HG03060 (cell line): ENCODE measurements around the gene KCNQ1.

ENCODE experiments used
- ATAC-seq: cut with Tn5 transposase; IDR thresholded peaks from one replicate; pipeline ENCODE4 v1.9.1; 2021; ENCODE audit warnings: low read depth, moderate number of reproducible peaks; ENCODE audit not compliant: unreplicated experiment

The KCNQ1 gene

DNA sequence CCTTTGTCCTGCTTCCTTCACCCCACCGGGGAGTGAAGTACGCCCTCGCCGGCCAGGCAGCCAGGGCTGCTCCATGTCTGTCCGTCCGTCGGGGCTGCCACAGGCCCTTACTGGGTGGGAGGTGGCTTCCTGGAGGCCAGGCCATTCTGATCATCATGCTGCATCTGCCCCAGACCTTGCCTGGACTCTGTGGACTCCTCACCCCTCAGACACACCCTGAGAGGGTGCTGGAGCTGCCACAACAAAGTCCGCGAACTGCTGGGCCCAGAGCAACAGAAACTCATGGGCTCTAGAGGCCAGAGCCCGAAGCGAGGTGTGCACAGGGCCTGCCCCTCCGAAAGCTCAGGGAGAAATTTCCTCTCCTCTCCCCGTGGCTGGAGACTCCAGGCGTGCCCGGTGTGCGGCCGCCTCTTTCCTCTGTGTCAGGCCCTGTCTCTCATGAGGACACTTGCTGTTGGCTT, 130.8 kb downstream of the KCNQ1 start:
- no peak for ATAC-seq

DNA sequence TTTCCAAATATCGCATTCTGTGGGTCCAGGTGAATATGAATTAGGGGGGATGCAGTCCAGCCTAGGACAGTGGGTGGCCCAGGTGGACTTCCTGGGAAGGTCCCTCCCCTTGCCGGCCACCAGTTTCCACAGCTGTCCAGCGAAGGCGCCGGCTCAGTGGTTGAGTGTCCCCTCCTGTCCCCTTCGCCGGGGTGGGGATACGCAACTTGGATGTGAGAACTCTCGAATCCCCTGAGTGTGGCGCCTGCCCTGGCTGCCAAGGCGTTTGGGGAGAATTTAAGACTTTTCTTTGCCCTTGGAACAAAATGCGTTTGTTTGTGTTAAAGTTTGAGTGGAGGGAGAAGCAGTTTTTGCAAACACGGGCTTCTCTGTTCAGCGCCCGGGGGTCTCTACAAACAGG, 131.3 kb downstream of the KCNQ1 start:
- ATAC-seq = no peak

DNA sequence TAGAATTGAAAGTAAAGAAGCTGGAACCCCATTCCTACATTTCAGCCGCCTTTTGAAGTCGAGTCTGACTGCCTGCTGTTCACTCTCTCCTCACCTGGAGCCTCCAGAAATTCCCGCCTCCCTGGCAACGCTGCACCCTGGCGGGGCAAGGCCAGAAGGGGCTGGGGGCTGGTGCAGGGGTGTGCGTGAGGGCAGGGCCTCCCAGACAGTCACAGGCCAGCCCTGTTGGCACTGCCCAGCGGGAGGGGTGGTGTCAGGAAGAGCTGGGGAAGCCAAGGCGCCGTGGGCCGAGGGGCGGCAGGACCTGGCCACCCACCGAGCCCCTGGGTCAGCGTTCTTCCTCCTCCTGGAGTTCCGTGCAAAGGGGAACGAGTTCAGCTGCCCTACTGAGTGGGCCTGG, 131.7 kb downstream of the KCNQ1 start:
- no peak for ATAC-seq

DNA sequence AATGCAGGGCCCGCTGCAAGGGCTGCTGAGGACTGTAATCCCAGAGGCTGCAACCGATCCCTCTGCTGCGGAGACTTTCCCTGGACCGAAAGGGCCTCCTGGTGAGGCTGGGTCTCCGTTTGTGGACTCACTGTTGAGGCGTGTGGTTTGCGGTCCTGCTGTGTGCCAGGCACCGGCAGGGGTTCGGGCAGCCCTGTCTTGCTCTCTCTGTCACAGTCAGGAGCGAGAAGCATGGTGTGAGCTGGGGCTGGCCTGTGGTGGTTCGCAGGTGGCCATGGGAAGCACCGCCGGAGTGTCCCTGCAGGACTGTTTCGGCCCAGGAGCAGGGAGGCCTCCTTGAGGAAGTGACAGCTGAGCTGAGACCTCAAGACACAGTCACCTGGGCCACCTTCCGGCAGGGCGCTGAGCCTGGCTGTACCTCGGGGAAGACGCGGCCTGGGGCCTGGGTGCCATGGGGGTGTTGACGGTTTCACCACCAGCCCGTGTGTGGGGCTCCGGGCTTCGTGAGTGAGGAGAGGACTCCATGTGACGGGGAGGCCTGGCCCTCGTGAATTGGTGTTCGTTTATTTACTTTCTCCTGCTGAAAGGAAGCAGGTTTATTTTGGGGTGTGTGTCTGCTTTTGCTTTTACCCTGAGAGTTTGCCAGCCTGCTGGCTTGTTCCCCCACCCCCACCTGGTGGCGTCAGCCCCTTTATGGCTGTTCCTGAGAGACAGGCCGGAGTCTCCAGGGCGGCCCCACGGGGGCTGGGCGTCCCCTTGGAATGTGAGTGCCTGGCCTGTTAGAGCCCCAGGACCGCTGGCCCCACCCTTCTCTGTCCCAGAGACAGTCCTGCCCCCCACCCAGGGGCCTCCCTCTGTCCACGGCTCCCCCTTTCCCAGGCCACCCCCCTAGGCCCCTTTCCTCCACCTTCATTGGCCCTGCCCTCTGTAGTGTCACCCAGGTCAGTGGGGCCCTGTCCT, 132.5 kb downstream of the KCNQ1 start:
- no peak for ATAC-seq

DNA sequence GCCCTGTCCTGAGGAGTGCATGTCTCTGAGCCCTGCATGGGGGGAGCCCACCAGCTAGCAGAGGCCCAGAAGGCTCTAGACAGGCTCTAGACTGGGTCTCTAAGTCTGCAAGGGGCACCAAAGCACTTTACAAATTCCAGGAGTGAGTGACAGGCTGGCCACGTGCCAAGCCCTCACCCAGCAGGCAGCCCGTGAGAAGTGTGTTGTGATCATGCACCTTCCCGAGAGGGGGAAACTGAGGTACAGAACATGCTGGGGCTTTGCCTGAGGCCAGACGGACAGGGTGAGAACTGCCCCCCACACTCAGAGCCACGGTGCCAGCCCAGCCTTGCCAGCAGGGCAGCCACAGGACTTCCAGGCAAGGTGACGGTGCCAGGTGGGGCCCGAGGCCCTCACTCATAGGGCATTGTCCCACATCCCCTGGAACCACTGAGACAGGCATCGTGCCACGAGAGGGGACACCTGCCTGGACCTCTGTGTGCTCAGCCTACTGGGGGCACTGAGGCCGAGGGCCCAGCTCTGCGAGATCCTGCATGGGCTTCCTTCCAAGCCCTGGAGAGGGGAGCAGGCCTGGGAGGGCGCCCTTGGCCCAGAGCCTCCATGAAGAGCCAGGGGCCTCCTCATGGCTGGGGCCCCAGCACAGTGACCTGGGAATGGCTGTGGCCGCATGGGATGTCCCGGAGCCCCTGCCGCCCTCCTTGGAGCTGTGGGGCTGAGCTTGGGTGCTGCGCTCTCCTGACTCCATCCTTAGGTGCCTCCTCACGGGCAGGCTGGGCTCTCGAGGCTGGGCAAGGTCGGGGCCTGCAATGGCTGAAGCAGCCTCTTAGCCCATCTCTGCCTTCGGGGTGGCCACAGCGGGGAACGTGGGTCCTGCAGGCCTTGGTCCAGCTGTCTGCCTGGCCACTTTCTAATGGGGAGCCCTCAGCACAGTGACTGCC, 133.5 kb downstream of the KCNQ1 start:
- ATAC-seq = no peak

DNA sequence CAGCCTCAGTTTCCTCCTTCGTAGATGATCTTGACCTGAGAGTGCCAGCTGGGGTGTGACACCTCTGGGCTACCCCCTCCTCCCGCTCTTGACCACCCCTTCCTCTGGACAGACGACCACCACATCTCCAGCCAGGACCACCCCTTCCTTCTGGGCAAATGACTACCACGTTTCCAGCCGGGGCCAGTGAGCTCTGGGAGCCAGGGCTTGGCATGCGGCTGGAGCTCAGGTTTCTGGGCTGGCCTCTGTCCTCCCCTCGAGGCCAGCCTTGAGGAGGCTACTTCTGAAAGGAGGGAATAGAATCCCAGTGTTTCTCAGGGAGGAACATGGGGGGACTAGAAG, 134.1 kb downstream of the KCNQ1 start:
- no peak for ATAC-seq

DNA sequence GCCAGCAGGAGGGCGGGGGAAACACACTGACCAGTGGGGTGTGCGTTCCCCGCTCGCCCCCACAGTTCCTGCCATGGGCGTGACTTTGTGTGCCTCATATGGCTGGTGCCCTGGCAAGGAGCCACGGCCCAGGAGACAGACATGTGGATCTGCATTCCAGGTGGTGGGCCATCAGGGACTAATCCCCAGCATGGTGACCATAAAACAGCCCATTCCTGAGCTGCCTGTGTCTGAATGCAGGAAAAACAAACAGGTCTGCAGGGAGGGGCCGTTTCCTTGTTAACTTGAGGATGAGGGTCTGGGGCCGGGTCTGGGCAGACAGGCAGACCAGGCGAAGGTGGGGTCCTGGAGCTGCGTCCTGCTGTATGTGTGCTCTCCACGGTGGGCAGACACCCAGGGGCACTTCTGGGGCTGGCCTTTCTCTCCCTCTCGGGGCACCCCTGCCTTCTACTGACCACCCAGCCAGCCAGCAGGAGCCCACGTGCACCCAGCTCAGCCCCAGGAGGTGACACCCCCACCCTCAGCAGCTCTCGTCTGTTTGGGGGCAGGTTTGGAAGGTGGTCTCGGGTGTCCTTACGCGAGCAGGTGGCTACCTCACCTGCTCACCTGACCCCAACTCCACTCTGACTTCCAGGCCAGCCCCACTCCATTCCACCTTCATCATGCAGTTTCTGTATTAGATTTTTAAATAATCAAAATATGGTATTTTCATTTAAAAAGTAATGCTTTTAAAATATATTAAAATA, 134.7 kb downstream of the KCNQ1 start:
- ATAC-seq = no peak

DNA sequence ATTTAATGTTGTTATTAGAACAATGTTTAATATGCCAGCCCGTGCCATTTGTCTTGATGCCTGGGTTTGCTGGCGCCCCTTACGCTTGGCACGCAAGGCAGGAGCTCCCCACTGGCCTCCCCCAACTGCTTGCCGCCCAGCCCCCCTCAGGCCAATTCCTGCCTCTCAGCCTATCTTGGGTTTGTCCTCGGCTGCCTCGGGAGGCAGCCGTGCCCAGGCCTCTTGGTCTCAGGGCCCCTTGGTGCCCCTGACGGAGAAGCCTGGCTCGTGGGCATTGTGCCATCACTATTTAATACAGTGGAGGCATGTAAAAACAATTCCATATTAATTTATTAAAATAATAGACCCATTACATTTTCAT, 135.2 kb downstream of the KCNQ1 start:
- no peak for ATAC-seq

DNA sequence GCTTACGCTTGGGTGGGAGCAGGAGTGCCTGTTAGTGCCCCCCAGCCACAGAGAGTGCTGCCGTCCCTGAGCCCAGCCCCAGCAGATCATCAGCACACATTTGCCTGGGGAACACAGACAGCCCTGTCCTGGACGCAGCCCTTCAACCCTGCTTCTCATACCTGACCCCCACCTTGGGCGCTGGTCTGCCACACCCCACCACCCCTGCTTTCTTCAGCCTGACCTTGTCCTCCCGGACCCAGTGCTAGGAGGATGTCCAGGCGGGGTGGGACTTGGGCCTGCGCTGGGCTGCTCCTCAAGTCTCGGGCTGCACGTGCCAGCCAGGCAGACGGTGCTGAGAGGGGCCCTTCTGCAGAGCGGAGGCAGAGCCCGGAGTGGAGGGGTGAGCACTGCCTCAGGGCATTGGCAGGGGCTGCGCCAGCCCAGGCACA, 135.8 kb downstream of the KCNQ1 start:
- no peak for ATAC-seq

DNA sequence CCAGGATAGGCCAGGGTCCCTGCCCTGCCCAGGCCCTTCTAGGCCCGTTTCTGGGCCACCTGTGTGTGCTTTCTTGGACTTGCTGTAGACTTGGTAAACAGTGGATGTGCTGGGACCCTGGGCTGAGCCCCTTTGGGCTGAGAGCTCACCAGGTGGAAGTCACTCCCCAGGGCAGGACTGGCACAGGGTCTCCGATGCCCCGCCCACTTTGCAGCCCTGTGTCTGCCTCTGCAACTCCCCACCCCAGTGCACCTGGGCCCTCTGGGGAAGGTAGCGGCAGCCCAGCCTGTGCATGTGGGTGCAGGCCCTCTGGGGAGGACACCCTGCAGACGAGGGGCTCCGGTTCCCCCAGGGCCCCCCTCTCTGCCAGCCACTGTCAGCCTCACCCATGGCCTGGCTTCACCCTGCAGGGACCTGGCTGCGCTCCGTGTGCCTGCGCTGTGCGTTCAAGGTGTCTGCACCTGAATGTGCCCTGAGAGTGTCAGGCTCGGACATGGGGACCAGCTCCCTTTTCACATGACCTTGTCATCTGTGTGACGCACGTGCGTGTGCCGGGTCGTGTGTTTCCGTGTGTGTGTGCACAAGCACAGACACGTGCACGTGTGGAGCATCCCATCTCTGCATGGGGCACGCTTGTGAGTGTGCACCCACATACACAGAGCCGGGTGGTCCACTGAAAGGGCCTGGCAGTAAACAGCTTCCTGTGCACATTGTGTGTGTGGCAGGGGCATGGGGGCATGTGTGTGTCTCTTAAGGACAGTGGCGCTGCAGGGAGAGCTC, 136.5 kb downstream of the KCNQ1 start:
- no peak for ATAC-seq

DNA sequence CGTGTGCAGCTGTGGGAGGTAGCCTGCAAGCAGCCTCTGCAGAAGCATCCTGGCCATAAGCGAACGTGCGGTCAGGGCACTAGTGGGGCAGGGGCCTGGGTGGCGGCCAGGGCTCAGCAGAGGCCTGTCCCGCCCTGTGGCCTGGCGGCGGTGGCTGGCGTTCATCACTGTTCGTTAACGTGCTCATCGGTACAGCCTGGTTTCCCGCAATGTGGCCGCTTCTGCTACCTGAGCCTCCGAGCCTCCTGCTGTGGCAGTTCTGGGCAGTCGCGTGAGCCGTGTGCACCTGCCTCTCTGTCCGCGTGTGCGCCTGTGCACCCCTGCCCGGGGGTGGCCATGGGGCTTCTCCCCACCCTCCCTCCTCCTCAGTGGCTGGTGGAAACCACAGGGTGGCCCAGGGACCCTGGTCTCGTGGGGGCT, 137.1 kb downstream of the KCNQ1 start:
- ATAC-seq = no peak

DNA sequence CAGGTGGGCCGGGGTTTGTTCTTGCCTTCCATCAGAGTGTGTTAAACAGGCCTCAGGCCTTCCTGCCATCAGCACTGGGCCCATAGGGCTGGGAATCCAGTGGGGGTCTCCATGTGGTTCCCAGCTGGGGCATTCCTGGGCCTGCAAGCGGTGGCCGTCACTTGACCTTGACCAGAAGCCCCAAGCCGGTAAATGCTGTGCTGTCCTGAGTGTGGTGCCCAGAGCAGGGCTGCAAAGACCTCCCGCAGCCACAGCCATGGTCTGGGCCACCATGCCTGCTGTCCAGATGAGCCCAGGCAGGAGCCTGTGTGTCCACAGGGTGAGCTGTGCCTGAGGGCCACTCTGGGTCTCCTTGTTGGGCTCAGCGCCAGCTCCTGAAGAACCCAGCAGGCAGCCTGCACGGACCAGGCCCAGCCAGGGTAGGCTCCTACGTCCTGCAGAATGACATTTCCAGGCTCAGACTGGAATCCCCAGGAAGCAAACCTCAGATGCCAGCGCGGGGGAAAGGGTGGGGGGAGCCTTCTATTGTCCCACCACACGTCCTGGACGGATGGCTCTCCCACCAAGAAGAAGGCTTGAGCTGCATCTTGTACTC, 137.6 kb downstream of the KCNQ1 start:
- ATAC-seq = no peak

DNA sequence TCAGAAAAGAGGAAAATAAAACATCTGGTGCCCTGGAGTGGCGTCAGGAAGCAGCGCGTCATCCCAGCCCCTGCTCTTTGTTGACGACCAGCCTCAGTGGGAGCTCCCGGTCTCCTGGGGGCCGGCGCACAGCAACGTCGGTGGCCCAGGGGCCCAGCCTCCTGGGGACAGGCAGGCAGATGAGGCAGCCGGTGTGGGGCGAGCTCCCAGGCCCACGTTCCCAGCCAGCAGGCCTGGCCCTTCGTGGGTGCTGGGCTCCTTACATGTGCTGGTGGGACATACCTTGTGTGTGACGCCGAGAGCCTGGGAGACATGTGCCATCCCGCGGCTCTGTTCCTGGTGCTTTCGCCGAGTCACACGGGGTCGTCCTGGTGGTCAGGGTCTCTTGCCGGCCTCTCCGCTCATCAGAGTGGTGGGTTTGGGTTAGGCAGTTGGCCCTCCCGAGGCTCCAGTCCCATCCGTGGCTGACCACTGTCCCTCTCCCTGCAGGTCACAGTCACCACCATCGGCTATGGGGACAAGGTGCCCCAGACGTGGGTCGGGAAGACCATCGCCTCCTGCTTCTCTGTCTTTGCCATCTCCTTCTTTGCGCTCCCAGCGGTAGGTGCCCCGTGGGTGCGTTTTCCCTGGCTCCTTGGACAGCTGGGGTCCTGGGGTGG, 138.3 kb downstream of the KCNQ1 start:
- ATAC-seq = no peak

DNA sequence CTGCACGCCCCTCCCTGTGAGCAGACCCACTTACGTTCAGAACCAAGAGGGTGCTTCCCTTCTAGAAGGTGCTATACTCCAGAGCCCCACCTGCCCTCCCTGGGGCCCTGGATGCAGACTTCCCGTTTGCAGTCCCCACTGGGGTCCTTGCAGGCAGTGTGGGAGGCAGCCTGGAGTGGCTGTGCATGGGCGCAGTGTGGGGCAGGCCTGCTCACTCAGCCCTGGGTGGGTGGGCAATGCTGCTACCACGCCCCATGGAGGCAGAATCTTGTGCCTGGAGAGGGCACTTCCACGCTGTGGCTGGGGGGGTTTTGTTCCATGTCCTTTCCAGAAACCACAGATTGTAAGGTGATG, 138.8 kb downstream of the KCNQ1 start:
- no peak for ATAC-seq

DNA sequence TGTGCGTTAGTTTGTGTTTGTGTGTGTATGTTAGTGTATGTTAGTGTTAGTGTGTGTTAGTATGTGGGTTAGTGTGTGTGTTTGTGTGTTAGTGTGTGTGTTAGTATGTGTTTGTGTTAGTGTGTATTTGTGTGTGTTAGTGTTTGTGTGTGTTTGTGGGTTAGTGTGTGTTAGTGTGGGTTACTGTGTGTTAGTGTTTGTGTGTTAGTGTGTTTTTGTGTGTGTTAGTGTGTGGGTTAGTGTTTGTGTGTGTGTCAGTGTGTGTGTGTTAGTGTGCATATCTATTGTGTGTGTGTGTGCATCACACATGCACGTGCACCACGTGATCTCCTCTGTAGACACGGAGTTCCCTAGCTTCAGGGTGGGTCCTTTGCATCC, 139.6 kb downstream of the KCNQ1 start:
- ATAC-seq = no peak

DNA sequence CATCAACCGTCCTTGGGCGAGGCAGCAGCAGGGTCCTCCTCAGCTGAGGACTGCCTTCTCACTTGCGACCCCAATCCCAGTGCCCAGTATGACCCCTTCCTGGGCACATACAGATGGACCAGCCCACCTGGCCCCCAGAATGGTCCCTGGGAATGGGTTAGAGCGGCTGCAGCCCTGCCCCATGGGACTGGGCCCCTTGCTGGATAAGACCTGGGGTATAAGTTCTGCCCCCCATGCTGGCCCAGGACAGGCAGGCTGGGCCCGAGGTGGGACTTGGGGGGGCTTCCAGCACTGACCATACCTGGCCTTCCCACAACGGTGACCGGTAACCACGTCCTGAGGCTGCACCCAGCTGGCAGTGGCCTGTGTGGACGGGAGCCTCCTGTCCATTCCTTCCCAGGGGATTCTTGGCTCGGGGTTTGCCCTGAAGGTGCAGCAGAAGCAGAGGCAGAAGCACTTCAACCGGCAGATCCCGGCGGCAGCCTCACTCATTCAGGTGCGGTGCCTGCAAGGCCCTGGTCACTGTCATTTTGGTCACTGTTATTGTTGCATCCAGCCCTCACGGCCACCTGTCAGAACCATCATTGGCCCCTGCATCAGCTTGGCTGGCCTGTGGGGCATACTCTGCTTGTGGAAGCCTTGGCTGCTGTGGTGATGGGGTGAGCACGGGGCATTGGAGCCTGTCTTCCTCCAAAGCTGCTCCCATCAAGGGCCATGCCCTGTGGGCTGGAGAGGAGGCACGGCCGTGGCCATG, 140.2 kb downstream of the KCNQ1 start:
- ATAC-seq = no peak

DNA sequence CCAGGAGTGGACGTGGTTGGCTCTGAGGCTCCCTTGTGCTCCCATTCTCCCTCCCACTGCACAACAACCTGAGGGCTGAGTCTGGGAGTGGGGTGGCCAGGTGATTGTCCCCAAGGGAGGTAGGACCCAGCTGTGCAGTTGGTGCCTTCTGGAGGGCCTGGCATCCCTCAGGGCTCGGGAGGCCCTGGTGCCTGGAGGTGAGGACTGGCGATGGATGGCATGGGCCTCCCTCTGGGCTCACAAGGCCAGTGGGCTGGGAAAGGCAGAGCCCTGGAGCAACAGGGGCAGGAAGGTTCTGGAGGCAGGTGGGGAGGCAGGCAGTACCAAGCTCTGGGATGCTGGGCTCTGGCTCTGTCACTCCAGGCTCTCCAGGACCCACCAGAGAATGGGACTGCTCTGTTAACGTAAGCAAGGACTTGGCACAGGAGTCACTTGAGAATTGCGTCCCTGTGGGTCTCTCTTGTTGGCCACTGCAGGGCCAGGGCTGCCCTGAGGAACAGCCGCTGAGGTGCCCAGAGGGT, 140.8 kb downstream of the KCNQ1 start:
- no peak for ATAC-seq

DNA sequence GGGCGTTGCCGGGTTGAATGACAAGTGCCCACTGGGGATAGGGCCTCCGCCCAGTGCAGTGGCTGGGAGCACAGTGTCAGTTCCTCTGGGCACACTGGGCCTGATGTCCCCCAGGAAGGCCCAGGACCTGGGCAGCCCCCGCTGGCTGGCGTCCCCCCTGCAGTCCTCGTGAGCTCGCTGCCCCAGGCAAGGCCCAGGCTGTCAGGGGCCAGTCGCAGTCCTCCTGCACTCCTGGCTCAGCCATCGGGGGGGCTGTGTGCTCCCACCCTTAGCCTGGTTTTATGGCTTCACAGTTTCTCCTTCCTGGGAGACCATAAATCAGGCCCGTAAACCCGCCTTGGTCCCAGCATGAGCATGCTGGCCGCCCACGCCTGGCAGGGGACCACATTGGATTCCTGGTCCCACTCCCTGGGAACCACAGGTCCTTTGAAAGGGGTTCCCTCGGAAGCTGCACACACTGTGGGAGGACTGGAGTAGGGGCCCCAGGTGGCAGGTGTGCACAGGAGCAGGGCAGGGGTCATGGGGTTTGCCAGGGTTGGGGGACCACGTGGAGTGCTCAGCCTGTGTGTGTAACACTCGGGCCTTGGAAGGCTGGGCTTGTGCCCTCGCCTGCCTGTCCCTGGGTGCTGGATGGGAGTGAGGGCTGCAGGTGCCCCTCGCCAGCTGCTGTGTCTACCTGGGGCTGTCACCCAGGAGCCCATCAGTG, 141.4 kb downstream of the KCNQ1 start:
- ATAC-seq = no peak
